Ishikawa (cell line): ENCODE results near the gene CXCL8.

Experiments
- CEBPB ChIP-seq: IDR thresholded peaks from 2 replicates; pipeline ENCODE4 v1.6.1; 2012
- EGR1 ChIP-seq: IDR thresholded peaks from 2 replicates; pipeline ENCODE4 v1.6.1; 2012
- EP300 ChIP-seq: IDR thresholded peaks from 2 replicates; pipeline ENCODE4 v1.6.1; 2012; ENCODE audit warnings: borderline replicate concordance
- RAD21 ChIP-seq: IDR thresholded peaks from 2 replicates; pipeline ENCODE4 v1.6.1; 2012; ENCODE audit warnings: low read depth
- TEAD4 ChIP-seq: IDR thresholded peaks from 2 replicates; pipeline ENCODE4 v1.6.1; 2012

- TF ChIP-seq TEAD4 (peak; percentile 82), RAD21 (peak; percentile 7; the same call in 1 of the 2 replicates), EP300 (peak; percentile 85), EGR1 (no peak), CEBPB (no peak)
These were observed 35.3 kb upstream of the CXCL8 start for GRCh38 chr4:73705056-73705432.
